ENCODE results near the gene GPR85. TPM values are rescaled to one million over a fixed set of nuclear protein-coding genes. Genes with fewer than 3 reads are reported as not detected.

GPR85 gene
- total RNA-seq, 1 experiment from 2014 or later: not detected

DNA sequence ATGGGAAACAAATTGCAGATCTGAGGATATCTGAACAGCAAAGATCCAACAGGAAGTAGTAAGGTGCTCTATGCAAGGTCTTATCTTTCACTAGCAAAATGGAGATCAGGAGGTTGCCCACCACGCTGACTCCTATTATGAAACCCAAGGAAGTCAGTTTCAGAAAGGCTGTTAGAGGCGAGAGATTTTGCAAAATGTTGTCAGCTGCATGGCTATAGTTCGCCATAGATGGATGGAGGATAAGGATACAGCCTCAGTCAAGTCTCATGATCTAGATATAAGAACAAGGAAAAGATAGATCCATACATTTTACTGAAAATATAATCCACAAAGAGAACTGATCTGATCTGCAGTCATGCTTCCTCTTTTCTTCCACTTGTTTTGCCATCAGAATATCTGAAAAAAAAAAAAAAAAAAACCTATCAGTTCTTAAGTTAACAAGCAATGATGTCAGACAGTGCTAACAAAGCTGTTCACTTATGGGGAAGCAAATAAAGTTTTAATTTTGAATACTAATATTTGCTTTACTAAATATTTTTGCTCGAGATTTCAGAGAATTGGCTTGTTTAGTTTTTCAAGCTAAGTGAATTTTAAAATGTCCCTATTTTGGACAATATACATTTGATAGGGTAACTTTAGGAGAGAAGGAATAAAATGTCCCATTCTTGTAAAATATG lies 2.0 kb downstream of the GPR85 start:
- TF ChIP-seq POLR2AphosphoS5 (IDR thresholded peaks at IDR 0.05; ENCODE audit: low read depth, low read length) (no peak), SIN3A (IDR thresholded peaks at IDR 0.05; ENCODE audit: borderline replicate concordance, insufficient read depth, low read depth, low read length) (no peak), TCF7L2 (IDR thresholded peaks at IDR 0.05; ENCODE audit: low read depth, low read length) (no peak)
- TF ChIP-seq, protein P1, sequence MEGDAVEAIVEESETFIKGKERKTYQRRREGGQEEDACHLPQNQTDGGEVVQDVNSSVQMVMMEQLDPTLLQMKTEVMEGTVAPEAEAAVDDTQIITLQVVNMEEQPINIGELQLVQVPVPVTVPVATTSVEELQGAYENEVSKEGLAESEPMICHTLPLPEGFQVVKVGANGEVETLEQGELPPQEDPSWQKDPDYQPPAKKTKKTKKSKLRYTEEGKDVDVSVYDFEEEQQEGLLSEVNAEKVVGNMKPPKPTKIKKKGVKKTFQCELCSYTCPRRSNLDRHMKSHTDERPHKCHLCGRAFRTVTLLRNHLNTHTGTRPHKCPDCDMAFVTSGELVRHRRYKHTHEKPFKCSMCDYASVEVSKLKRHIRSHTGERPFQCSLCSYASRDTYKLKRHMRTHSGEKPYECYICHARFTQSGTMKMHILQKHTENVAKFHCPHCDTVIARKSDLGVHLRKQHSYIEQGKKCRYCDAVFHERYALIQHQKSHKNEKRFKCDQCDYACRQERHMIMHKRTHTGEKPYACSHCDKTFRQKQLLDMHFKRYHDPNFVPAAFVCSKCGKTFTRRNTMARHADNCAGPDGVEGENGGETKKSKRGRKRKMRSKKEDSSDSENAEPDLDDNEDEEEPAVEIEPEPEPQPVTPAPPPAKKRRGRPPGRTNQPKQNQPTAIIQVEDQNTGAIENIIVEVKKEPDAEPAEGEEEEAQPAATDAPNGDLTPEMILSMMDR (IDR thresholded peaks at IDR 0.05): no peak
- TF ChIP-seq, protein P2, sequence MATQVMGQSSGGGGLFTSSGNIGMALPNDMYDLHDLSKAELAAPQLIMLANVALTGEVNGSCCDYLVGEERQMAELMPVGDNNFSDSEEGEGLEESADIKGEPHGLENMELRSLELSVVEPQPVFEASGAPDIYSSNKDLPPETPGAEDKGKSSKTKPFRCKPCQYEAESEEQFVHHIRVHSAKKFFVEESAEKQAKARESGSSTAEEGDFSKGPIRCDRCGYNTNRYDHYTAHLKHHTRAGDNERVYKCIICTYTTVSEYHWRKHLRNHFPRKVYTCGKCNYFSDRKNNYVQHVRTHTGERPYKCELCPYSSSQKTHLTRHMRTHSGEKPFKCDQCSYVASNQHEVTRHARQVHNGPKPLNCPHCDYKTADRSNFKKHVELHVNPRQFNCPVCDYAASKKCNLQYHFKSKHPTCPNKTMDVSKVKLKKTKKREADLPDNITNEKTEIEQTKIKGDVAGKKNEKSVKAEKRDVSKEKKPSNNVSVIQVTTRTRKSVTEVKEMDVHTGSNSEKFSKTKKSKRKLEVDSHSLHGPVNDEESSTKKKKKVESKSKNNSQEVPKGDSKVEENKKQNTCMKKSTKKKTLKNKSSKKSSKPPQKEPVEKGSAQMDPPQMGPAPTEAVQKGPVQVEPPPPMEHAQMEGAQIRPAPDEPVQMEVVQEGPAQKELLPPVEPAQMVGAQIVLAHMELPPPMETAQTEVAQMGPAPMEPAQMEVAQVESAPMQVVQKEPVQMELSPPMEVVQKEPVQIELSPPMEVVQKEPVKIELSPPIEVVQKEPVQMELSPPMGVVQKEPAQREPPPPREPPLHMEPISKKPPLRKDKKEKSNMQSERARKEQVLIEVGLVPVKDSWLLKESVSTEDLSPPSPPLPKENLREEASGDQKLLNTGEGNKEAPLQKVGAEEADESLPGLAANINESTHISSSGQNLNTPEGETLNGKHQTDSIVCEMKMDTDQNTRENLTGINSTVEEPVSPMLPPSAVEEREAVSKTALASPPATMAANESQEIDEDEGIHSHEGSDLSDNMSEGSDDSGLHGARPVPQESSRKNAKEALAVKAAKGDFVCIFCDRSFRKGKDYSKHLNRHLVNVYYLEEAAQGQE (IDR thresholded peaks at IDR 0.05; ENCODE audit: insufficient read depth in 1 of 2, low read depth in 2 of 2, low read length in 1 of 2): no peak
- H3K27me3 ChIP-seq (ENCODE audit: control insufficient read depth, insufficient read depth, low read length): peaks cover 16% of the 10 kb centered on the region
- no TSS peak for BruUV-seq (replicated peaks)
- ChIA-PET POLR2A (no interaction called here), CTCF (no interaction called here)
- H3K27ac ChIP-seq (ENCODE audit: low read length): no peak overlapping the region
- intact Hi-C loops (cut with micrococcal nuclease; ENCODE audit: unreplicated experiment): no loop called here
- ATAC-seq (no peak), DNase-seq (ENCODE audit: low read depth, low spot score) (no peak)
- H3K36me3 ChIP-seq (ENCODE audit: control insufficient read depth, insufficient read depth, low read length): no peaks in the 10 kb centered on the region
- in situ Hi-C loops (cut with HindIII; ENCODE audit: low pct_unique_long_range_greater_than_20kb, low sequenced_read_pairs): no loop called here
- no peaks in the 10 kb centered on the region for H3K9me3 ChIP-seq (ENCODE audit: control insufficient read depth, insufficient read depth, low read depth, low read length)
- H3K4me3 ChIP-seq (ENCODE audit: low read depth in 2 of 2, low read length in 2 of 2): no peak overlapping the region
- no peaks in the 10 kb centered on the region for H3K4me1 ChIP-seq (ENCODE audit: control insufficient read depth, insufficient read depth, low read length)

DNA sequence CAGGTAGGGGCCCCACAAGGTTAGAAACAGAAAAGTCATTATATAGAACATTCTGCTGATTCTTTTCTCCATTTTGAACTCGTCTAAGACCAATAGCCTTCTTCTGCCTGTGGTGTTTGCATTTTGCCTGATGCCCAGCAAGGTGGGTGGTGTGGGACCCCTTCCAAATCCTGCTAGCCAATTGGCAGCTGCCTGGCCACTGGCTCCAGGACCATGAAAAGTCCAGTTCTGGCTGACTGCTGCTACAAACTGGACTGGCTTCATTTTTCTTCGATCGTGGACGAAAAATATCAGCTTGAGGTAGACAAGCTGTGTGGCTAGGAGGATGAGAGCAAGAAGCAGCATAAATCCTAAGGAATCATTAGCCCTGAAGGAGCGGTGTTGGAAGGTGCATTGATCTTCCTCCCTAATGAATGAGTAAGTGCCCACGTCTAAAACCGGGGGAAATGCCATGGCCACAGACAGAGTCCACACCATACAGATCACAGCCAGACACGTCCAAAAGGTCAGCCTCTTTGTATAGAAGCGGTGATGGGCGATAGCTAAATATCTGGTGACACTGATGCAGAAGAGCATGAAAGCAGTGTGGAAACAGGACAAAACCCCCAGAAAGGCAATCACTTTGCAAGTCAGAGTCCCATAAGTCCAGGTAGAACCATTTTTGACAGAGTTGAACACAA lies 2.7 kb downstream of the GPR85 start:
- Histone ChIP-seq H3K9me3 (ENCODE audit: control insufficient read depth, insufficient read depth, low read depth, low read length) (no peaks in the 10 kb centered on the region), H3K4me1 (ENCODE audit: control insufficient read depth, insufficient read depth, low read length) (no peaks in the 10 kb centered on the region), H3K4me3 (ENCODE audit: low read depth in 2 of 2, low read length in 2 of 2) (no peak overlapping the region), H3K27me3 (ENCODE audit: control insufficient read depth, insufficient read depth, low read length) (peaks cover 16% of the 10 kb centered on the region), H3K27ac (ENCODE audit: low read length) (no peak overlapping the region), H3K36me3 (ENCODE audit: control insufficient read depth, insufficient read depth, low read length) (no peaks in the 10 kb centered on the region)
- intact Hi-C loops (cut with micrococcal nuclease; ENCODE audit: unreplicated experiment) (no loop called here), in situ Hi-C loops (cut with HindIII; ENCODE audit: low pct_unique_long_range_greater_than_20kb, low sequenced_read_pairs) (no loop called here)
- CTCF ChIA-PET: no interaction called here
- TF ChIP-seq TCF7L2 (IDR thresholded peaks at IDR 0.05; ENCODE audit: low read depth, low read length) (no peak), POLR2AphosphoS5 (IDR thresholded peaks at IDR 0.05; ENCODE audit: low read depth, low read length) (no peak), SIN3A (IDR thresholded peaks at IDR 0.05; ENCODE audit: borderline replicate concordance, insufficient read depth, low read depth, low read length) (no peak)
- TF ChIP-seq, protein P1 (IDR thresholded peaks at IDR 0.05): no peak
- TF ChIP-seq, protein P2 (IDR thresholded peaks at IDR 0.05; ENCODE audit: insufficient read depth in 1 of 2, low read depth in 2 of 2, low read length in 1 of 2): no peak
- no TSS peak for BruUV-seq (replicated peaks)
- POLR2A ChIA-PET: no interaction called here
- DNase-seq (ENCODE audit: low read depth, low spot score) (no peak), ATAC-seq (no peak)

Data from Panc1 (cell line).